Panc1 (cell line): Measurements from ENCODE around the gene UBE2N.

Experiments
- POLR2AphosphoS5 ChIP-seq: IDR thresholded peaks from 2 replicates; pipeline ENCODE4 v1.6.1; 2012; ENCODE audit warnings: mild to moderate bottlenecking, low read depth, low read length, moderate library complexity
- SIN3A ChIP-seq: IDR thresholded peaks from 2 replicates; pipeline ENCODE4 v1.6.1; 2012; ENCODE audit warnings: low read depth, mild to moderate bottlenecking, low read length, moderate library complexity, borderline replicate concordance; ENCODE audit not compliant: insufficient read depth
- TF ChIP-seq, protein P1 (sequence below): fragments of 450-650 bp; IDR thresholded peaks from 2 replicates; pipeline ENCODE4 v1.5.1; 2017; ENCODE audit warnings: mild to moderate bottlenecking
- TF ChIP-seq, protein P2 (sequence below), 2 experiments: IDR thresholded peaks; 2 replicates each; pipeline ENCODE4 v1.6.1; 2011 to 2012; ENCODE audit warnings: low read depth in 2 of 2, control low read depth in 1 of 2, low read length in 1 of 2, mild to moderate bottlenecking in 1 of 2, moderate library complexity in 1 of 2; ENCODE audit not compliant: insufficient read depth in 1 of 2

DNA sequence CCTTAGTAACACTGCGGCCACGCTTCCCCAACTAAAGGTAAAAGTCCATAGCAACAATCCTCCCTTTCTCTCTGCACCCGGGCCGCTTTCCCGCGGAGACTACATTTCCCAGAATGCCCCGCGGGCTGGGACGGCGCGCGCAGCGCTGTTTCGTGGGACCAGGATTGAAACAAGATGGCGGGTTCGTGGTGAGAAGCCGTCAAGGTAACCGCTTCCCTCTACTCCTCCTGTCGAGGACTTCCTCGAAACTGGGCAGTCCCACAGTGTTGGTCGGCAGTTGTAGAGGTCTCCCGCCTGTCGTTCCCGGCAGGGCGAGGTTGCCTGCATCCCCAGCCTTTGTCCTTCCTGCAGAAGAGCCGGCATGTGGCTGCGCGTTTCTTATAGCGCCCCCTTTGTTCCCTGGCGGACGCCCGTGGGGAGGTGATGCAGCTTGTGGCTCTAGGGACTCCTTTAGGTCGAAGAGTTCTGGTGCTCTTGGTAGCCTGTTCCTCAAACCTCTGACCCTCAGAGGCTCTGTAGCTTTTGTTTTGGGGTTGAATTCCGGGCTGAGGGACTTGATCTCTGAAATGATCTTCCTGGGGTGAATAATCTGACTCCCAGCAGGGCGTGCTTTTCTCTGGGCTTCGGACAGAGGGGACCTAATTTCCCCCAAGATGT lies 25.7 kb upstream of the UBE2N start, which contains the start of gene MRPL42:
- TF ChIP-seq, protein P1, sequence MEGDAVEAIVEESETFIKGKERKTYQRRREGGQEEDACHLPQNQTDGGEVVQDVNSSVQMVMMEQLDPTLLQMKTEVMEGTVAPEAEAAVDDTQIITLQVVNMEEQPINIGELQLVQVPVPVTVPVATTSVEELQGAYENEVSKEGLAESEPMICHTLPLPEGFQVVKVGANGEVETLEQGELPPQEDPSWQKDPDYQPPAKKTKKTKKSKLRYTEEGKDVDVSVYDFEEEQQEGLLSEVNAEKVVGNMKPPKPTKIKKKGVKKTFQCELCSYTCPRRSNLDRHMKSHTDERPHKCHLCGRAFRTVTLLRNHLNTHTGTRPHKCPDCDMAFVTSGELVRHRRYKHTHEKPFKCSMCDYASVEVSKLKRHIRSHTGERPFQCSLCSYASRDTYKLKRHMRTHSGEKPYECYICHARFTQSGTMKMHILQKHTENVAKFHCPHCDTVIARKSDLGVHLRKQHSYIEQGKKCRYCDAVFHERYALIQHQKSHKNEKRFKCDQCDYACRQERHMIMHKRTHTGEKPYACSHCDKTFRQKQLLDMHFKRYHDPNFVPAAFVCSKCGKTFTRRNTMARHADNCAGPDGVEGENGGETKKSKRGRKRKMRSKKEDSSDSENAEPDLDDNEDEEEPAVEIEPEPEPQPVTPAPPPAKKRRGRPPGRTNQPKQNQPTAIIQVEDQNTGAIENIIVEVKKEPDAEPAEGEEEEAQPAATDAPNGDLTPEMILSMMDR = peak; percentile 90
- TF ChIP-seq POLR2AphosphoS5 (peak; percentile 84), SIN3A (no peak)
- TF ChIP-seq, protein P2, sequence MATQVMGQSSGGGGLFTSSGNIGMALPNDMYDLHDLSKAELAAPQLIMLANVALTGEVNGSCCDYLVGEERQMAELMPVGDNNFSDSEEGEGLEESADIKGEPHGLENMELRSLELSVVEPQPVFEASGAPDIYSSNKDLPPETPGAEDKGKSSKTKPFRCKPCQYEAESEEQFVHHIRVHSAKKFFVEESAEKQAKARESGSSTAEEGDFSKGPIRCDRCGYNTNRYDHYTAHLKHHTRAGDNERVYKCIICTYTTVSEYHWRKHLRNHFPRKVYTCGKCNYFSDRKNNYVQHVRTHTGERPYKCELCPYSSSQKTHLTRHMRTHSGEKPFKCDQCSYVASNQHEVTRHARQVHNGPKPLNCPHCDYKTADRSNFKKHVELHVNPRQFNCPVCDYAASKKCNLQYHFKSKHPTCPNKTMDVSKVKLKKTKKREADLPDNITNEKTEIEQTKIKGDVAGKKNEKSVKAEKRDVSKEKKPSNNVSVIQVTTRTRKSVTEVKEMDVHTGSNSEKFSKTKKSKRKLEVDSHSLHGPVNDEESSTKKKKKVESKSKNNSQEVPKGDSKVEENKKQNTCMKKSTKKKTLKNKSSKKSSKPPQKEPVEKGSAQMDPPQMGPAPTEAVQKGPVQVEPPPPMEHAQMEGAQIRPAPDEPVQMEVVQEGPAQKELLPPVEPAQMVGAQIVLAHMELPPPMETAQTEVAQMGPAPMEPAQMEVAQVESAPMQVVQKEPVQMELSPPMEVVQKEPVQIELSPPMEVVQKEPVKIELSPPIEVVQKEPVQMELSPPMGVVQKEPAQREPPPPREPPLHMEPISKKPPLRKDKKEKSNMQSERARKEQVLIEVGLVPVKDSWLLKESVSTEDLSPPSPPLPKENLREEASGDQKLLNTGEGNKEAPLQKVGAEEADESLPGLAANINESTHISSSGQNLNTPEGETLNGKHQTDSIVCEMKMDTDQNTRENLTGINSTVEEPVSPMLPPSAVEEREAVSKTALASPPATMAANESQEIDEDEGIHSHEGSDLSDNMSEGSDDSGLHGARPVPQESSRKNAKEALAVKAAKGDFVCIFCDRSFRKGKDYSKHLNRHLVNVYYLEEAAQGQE (IDR thresholded peaks at IDR 0.05; ENCODE audit: insufficient read depth in 1 of 2, low read depth in 2 of 2, low read length in 1 of 2) = no peak
